Measurements from ENCODE around the gene DPH7.
A peak's percentile ranks its signal among the peaks of the same experiment; 100 is the strongest.
"Not testable (repeated sequence)": the region's sequence is repeated elsewhere in the genome, so short reads cannot be mapped to it uniquely, and the experiment has no call there.

The DPH7 gene

DNA sequence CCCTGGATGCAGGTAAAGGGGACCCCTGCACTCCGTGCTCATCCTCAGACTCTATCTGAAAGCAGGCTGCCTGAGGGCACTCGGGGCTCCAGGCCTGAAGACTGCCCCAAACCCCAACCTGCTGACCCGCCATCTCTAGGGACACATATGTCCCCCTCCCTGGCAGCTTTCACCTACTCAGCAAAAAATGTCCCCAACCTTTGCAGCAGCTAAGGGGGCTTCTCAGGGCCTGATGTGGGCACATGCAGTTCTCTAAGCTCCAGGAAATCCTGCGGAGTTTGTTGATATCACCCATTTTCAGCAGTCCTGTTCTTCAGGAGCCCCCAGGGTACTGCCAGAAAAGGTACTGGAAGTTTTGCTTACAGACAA is 2.2 kb upstream of the DPH7 start:
- DNase-seq (ENCODE audit: low read depth, low spot score), result no peak

DNA sequence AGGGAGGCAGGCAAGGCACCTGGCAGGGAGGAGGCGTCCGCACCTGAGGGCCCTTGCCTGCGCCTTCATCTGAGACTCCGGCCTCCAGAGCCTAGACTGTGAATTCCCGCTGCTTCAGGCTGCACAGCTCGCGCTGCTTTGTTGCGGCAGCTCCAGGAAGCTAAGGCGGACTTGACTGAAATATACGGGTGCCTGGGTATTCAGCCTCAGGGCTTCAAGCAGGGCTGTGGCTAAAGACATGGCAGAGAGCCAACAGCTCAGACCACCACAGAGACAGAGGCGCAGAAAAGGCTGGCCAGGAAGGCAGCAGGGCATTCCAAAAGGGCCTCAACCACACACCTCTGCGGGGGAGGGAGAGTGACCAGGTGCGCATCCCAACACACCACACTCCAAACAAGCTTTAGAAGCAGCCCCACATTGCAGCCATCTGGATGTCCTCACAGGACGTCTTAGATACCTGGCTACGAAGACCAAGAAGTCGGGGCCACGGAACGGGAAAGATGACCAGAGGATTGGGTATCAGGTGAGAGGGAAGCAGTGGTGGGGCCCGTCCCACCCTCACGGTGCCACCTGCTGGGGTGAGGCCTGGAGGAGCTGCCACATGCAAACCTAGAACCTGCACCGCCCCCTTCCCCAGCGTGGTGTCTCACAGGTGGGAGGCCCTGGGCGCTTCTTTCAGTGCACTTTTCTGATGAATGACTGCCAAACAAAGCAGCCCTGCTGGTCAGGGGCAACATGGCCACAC is 1.7 kb upstream of the DPH7 start:
- no peak for DNase-seq (ENCODE audit: low read depth, low spot score)

GRCh38 chr9:137579259-137579604 is 507 bp upstream of the DPH7 start:
- no peak for DNase-seq (ENCODE audit: low read depth, low spot score)

DNA sequence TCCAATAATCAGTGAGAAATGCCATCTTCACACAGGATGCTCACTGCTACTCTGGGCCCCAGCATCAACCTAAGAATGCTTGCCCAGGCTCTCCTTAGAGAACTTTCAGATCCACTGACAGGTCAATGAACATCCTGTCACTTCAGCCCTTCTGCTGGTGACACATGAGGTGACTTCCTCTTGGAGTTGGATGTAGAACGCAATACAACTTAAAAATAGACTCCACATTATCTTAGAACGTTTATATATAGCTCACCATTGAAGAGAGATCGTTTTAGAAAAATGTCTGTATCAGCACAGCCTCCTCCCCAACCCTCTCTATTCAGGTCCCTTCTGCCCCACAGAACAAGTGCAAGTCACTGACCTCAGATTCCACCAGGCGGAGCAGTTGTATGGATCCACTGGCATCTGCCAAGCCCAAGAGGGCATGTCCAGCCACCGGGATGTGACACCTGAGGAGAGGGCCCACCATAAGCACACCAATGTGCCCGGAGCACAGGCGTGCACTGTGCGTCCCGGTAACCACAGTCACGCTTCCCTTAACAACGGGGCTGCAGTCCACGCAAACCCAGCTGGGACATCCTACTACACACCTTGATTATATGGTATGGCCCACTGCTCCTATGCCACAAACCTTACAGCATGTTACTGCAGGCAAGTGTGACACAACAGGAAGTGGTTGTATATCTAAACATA is 2.9 kb downstream of the DPH7 start:
- DNase-seq (ENCODE audit: low read depth, low spot score), result no peak

DNA sequence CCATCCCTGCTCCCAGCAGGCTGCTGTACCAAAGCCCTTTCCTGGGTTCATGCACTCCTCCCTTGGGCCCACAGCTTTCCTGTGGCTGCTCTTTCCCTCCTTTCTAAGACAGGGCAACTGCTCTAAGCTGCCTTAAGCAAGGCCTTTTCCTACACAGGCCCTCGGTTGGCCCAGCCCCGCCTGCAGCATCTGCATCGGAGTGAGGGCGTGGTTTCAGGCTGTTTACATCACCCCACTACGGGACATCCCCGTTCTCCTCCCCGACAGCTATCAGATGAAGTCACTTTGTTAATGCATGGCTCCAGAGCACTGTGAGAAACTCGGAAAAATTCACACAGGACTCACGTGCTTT is 3.4 kb downstream of the DPH7 start:
- no peak for DNase-seq (ENCODE audit: low read depth, low spot score)

GRCh38 chr9:137574192-137574591 is 4.5 kb downstream of the DPH7 start:
- DNase-seq (ENCODE audit: low read depth, low spot score), result no peak

GRCh38 chr9:137570566-137570965 is 8.2 kb downstream of the DPH7 start:
- DNase-seq (ENCODE audit: low read depth, low spot score), result no peak

- DNase-seq (ENCODE audit: low read depth, low spot score), result no peak
Observed at GRCh38 chr9:137569609-137570203, 9.0 kb downstream of the DPH7 start.

DNA sequence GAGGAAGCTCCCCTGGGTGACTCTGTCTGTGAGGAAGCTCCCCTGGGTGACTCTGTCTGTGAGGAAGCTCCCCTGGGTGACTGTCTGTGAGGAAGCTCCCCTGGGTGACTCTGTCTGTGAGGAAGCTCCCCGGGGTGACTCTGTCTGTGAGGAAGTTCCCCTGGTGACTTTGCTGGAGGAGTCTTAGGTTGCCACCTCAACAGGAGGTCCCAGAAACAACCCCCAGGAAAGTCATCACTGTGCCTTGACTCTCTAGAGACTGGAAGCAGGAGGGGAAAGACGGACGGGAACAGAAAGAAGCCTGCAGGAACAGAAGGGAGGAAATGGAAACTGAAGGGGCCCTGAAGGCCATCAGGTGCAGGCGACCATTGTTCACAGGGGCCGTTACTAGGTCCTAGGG is 10.3 kb downstream of the DPH7 start:
- DNase-seq (ENCODE audit: low read depth, low spot score), result not testable (repeated sequence)

DNA sequence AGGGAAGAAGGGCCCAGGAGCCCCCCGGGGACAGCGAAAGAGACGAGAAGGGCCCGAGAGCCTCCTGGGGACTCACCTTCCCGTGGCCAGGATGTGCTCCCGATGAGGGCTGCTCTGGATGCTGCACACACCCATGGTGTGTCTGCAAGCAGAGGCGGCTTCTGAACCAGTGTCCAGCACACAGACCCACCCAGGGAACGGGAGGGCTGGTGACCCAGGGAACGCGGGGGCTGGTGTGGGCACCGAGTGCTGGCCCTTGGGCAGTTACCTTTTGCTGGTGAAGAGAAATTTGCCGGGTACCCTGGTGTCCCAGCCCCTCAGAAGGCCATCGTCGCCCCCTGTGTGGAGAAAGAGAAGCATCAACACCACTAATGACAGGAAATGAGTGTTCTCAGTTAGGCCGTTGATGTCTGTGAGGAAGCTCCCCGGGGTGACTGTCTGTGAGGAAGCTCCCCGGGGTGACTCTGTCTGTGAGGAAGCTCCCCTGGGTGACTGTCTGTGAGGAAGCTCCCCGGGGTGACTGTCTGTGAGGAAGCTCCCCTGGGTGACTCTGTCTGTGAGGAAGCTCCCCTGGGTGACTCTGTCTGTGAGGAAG is 13.8 kb downstream of the DPH7 start:
- no peak for DNase-seq (ENCODE audit: low read depth, low spot score)

DNA sequence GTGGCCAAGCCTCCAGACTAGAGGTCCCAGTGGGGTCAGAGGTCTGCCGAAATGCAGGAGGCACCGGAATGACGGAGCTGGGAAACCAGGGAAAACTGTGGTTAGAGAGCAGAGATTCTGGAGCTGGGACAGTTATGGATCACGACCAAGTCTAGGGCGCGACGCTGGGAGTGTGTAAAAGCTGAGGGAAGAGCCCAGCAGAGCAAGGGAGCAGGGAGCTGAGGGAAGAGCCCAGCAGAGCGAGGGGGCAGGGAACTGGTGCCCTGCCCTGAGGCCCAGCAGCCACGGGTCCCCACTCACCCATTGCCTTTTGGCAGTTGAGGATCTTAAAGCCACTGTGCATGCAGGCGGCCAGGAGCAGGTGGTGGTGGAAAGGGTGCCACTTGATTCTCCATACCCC is 14.6 kb downstream of the DPH7 start:
- no peak for DNase-seq (ENCODE audit: low read depth, low spot score)

- DNase-seq (ENCODE audit: low read depth, low spot score), result no peak
Observed at GRCh38 chr9:137558127-137558526, 20.6 kb downstream of the DPH7 start.

- no peak for DNase-seq (ENCODE audit: low read depth, low spot score)
Observed at GRCh38 chr9:137556069-137556838, 22.5 kb downstream of the DPH7 start.

DNA sequence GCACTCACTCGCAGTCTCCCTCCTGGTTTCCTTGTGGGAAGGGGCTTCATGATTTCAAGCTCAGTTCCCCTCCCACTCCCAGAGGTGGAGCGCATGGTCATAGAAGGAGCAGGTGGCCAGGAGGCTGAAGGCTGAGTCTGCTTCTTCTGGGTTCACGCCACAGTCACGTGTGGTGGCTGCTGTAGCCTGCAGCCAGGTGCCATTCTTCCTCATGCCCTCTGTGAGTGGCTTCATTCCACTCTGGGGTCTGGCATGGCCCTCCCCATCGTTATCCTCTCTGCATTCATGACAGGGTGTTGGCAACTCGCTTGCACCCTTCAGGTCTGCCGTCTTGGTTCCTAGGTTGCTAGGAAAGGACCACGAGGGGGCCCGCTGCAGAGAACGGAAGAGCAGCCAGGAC is 23.5 kb downstream of the DPH7 start:
- no peak for DNase-seq (ENCODE audit: low read depth, low spot score)

GRCh38 chr9:137554349-137554748 is 24.4 kb downstream of the DPH7 start:
- no peak for DNase-seq (ENCODE audit: low read depth, low spot score)

DNA sequence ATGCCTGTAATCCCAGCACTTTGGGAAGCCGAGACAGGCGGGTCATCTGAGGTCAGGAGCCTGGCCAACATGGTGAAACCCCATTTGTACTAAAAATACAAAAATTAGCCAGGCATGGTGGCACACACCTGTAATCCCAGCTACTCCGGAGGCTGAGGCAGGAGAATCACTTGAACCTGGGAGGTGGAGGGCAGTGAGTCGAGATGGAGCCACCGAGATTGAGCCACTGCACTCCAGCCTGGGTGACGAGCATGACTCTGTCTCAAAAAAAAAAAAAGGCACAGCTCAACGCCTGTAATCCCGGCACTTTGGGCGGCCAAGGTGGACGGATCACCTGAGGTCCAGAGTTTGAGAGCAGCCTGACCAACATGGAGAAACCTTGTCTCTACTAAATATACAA is 25.1 kb downstream of the DPH7 start:
- DNase-seq (ENCODE audit: low read depth, low spot score), result not testable (repeated sequence)

DNA sequence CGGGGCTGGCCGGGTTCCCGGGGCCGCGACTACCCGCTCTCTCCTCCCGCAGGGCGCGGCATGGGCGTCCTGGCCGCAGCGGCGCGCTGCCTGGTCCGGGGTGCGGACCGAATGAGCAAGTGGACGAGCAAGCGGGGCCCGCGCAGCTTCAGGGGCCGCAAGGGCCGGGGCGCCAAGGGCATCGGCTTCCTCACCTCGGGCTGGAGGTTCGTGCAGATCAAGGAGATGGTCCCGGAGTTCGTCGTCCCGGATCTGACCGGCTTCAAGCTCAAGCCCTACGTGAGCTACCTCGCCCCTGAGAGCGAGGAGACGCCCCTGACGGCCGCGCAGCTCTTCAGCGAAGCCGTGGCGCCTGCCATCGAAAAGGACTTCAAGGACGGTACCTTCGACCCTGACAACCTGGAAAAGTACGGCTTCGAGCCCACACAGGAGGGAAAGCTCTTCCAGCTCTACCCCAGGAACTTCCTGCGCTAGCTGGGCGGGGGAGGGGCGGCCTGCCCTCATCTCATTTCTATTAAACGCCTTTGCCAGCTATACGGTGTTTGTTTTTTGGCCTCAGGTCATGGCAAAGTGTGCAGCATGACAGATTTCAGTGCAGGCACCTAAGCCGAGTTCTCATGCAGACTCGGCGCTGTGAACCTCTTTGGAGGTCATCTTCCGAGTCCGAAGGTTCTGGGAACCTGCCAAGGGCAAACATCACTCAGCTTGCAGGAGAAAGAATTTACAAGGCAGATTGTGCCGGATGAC is 26.5 kb downstream of the DPH7 start:
- DNase-seq (ENCODE audit: low read depth, low spot score), result no peak

DNA sequence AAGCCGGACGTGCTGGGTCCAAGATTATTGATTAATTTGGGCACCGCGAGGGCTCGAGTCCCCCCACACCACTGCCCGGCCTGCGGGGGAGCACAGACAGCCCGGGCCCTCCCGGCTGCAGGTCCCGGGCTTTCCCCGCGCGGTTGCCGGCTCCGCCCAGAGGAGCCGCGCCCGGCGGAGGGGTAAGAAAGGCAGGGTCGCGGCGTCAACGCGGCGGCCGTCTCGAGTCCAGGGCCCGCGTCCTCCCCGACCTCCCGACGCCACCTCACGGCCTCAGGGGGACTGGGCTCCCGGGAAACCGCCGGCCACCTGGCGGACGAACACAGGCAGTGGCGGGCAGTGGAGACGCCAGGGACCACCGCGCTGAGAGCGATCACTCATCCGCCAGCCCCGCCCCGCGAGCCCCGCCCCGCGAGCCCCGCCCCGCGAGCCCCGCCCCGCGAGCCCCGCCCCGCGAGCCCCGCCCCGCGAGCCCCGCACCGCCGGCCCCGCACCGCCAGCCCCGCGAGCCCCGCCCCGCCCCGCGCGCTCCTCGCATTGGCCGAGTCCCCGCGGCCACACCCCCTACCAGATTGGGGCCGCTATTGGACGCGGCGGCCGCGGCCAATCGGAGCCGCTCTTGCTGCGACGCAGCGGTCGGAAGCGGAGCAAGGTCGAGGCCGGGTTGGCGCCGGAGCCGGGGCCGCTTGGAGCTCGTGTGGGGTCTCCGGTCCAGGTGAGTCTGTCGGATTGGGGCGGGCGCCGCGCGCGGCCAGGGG is 27.3 kb downstream of the DPH7 start, which contains the start of gene MRPL41:
MRPL41 (plus strand) TSS at position 616 of the 758 bp plus-strand sequence. CDS start 203 bp downstream, outside the sequence.
- peak; percentile 41 for DNase-seq (ENCODE audit: low read depth, low spot score)

DNA sequence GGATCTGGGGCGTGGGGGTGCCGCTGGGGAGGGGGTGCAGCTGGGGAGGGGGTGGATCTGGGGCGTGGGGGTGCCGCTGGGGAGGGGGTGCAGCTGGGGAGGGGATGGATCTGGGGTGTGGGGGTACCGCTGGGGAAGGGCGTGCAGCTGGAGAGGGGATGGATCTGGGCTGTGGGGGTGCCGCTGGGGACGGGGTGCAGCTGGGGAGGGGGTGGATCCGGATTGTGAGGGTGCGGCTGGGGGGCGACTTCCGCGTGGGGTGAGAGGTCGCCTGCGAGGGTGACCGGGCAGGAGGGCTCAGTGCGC is 27.8 kb downstream of the DPH7 start:
- DNase-seq (ENCODE audit: low read depth, low spot score), result not testable (repeated sequence)

DNA sequence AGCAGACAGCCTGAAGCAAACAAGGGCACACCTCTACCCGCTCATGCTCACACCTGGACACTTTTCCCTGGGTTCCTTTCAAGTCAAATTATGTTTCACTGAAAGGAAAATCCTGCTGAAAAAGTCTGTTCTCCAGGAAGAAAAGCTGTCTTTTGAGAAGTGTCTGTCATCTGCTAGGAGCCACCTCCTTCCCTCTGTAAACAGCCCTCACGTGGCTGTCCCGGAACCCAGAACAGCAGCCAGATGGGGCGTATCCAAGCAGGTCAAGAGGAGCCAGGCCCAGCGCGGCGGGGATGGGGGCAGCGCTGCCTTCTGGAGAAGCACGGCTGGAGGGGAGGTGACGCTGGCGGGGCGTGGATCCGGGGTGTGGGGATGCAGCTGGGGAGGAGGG is 28.5 kb downstream of the DPH7 start, which contains the start of gene PNPLA7:
PNPLA7 (minus strand) TSS at position 172 of the 391 bp plus-strand sequence. CDS start 205 bp downstream, outside the sequence.
- no peak for DNase-seq (ENCODE audit: low read depth, low spot score)

All from brain pericyte (primary cell).